ENCODE measurements around the gene SSR3. TPM values are rescaled to one million over a fixed set of nuclear protein-coding genes. Genes with fewer than 3 reads are reported as not detected.

SSR3 gene
- total RNA-seq, 1 donor from 2014 or later: 217 TPM

GRCh38 chr3:156548041-156548687 lies 6.8 kb downstream of the SSR3 start:
- no peaks in the 10 kb centered on the region for H3K27me3 ChIP-seq (ENCODE audit: control insufficient read depth, insufficient read depth, low read length)
- TF ChIP-seq, protein P1, sequence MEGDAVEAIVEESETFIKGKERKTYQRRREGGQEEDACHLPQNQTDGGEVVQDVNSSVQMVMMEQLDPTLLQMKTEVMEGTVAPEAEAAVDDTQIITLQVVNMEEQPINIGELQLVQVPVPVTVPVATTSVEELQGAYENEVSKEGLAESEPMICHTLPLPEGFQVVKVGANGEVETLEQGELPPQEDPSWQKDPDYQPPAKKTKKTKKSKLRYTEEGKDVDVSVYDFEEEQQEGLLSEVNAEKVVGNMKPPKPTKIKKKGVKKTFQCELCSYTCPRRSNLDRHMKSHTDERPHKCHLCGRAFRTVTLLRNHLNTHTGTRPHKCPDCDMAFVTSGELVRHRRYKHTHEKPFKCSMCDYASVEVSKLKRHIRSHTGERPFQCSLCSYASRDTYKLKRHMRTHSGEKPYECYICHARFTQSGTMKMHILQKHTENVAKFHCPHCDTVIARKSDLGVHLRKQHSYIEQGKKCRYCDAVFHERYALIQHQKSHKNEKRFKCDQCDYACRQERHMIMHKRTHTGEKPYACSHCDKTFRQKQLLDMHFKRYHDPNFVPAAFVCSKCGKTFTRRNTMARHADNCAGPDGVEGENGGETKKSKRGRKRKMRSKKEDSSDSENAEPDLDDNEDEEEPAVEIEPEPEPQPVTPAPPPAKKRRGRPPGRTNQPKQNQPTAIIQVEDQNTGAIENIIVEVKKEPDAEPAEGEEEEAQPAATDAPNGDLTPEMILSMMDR (IDR thresholded peaks at IDR 0.05; ENCODE audit: insufficient read depth, low read length, poor library complexity, severe bottlenecking): no peak
- no peak overlapping the region for H3K4me3 ChIP-seq (ENCODE audit: low read depth, low read length)
- H3K36me3 ChIP-seq (ENCODE audit: control insufficient read depth, insufficient read depth, low read length): no peaks in the 10 kb centered on the region
- DNase-seq (ENCODE audit: low read depth): no peak

DNA sequence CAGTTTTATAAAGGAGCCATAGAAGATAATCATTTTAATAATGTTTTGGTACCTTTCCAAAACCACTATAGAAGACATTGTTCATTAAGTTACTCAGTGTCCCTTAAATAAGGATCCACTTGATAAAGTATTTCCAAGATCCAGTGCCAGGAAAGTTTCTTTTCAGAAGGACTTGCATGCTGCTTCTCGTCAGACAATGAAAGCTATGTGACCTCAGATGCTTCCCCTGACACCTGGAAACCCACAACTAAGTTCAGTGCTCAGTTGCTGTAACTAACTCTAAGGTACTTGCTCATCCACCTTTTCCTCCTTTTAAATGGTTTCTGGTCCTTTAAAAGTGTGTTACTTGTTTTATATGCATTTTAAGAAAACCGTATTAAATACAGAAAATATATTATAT lies 7.3 kb downstream of the SSR3 start:
- no peaks in the 10 kb centered on the region for H3K27me3 ChIP-seq (ENCODE audit: control insufficient read depth, insufficient read depth, low read length)
- H3K4me3 ChIP-seq (ENCODE audit: low read depth, low read length): no peak overlapping the region
- DNase-seq (ENCODE audit: low read depth): peak; percentile 28
- TF ChIP-seq, protein P1 (IDR thresholded peaks at IDR 0.05; ENCODE audit: insufficient read depth, low read length, poor library complexity, severe bottlenecking): no peak
- H3K36me3 ChIP-seq (ENCODE audit: control insufficient read depth, insufficient read depth, low read length): no peaks in the 10 kb centered on the region

GRCh38 chr3:156543043-156543555 lies 11.8 kb downstream of the SSR3 start:
- TF ChIP-seq, protein P1 (IDR thresholded peaks at IDR 0.05; ENCODE audit: insufficient read depth, low read length, poor library complexity, severe bottlenecking): no peak
- DNase-seq (ENCODE audit: low read depth): no peak
- no peaks in the 10 kb centered on the region for H3K27me3 ChIP-seq (ENCODE audit: control insufficient read depth, insufficient read depth, low read length)
- peaks cover 1% of the 10 kb centered on the region for H3K36me3 ChIP-seq (ENCODE audit: control insufficient read depth, insufficient read depth, low read length)
- no peak overlapping the region for H3K4me3 ChIP-seq (ENCODE audit: low read depth, low read length)

DNA sequence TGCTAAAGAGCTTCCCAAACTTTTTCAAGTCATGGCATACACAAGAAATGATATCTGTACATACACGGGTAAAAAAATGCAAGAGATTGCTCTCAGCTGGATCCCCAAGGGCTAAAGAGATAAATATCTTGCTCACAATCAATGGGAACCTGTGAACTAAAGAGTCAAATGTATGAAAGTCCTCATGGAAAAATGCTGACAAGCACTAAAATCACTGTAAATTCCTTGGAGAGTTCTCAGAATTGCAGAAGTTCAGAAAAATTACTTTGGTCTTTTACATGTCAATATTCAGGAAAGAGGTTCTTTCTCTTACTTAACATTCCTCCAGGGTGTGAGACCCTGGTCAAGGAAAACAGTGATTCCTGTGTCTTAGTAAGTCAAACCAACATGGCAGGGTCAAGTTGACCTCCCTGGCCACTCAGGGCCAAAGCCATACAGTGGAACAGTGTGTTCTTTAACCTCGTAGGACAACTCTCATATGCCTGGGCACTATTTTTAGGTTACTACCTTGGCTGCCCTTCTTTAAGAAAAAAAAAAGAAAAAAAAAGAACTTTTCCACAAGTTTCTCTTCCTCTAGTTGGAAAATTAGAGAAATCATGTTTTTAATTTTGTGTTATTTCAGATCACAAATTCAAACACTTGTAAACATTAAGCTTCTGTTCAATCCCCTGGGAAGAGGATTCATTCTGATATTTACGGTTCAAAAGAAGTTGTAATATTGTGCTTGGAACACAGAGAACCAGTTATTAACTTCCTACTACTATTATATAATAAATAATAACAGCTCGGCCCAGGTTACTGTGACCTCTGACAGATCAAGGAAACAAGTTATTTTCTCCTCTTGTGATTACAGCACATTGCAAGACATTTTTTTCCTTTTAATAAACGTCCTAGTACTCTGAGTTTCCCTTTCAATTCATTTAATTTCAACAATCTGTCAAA lies 12.5 kb downstream of the SSR3 start:
- Histone ChIP-seq H3K27me3 (ENCODE audit: control insufficient read depth, insufficient read depth, low read length) (no peaks in the 10 kb centered on the region), H3K4me3 (ENCODE audit: low read depth, low read length) (no peak overlapping the region), H3K36me3 (ENCODE audit: control insufficient read depth, insufficient read depth, low read length) (peaks cover 1% of the 10 kb centered on the region)
- no peak for DNase-seq (ENCODE audit: low read depth)
- TF ChIP-seq, protein P1 (IDR thresholded peaks at IDR 0.05; ENCODE audit: insufficient read depth, low read length, poor library complexity, severe bottlenecking): no peak

DNA sequence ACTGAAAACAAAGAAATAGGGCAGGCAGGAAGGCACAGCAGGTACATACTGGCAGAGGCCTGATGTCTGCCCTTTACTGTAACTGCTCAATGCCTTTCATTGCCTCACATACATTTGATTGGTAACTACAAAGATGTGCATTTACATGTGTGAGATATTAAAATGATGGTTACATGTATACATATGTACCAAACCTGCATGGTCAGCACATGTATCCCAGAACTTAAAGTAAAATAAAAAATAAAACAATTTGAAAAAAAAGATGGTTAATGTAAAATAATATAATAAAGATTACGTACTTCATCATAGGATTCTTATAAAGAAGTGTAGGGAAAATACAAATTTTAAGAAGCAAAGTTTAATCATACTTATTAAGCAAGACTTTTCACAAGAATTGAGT lies 15.1 kb downstream of the SSR3 start:
- H3K36me3 ChIP-seq (ENCODE audit: control insufficient read depth, insufficient read depth, low read length): peaks cover 1% of the 10 kb centered on the region
- no peaks in the 10 kb centered on the region for H3K27me3 ChIP-seq (ENCODE audit: control insufficient read depth, insufficient read depth, low read length)
- no peak for DNase-seq (ENCODE audit: low read depth)

More for the DNA sequence above, 15.1 kb downstream of the SSR3 start:
- TF ChIP-seq, protein P1 (IDR thresholded peaks at IDR 0.05; ENCODE audit: insufficient read depth, low read length, poor library complexity, severe bottlenecking): no peak
- H3K4me3 ChIP-seq (ENCODE audit: low read depth, low read length): no peak overlapping the region
